Measurements from ENCODE around the gene NTN1. TPM values are rescaled to one million over a fixed set of nuclear protein-coding genes. Genes with fewer than 3 reads are reported as not detected.

Gene NTN1
- total and polyA plus RNA-seq, 7 donors: 0.38 to 2.1 (median 0.85) TPM

- no peaks in the 10 kb centered on the region for H3K36me3 ChIP-seq (ENCODE audit: insufficient read depth in 1 of 2, low read depth in 1 of 2)
- H3K4me1 ChIP-seq: no peaks in the 10 kb centered on the region
- H3K4me3 ChIP-seq: no peak overlapping the region
- WGBS, 3 donors: 34 to 61% (median 35%) methylated on average over 4 of the region's 4 CpGs
- TF ChIP-seq CTCF (IDR thresholded peaks at IDR 0.05): no peak
- peaks cover 3% of the 10 kb centered on the region for H3K9me3 ChIP-seq
- no peak overlapping the region for H3K27ac ChIP-seq
- H3K27me3 ChIP-seq (ENCODE audit: insufficient read depth in 3 of 3, low read length in 2 of 3): peaks cover 0 to 3% (median 0%) of the 10 kb centered on the region in 3 donors
- ATAC-seq: no peak
- no peak for DNase-seq
- intact Hi-C loops (cut with DNase I): no loop called here
Measured at GRCh38 chr17:9170336-9170735, 149.0 kb downstream of the NTN1 start.

- WGBS, 3 donors: 26 to 53% (median 35%) methylated on average over 6 of the region's 6 CpGs
- ATAC-seq: no peak
- no peak overlapping the region for H3K27ac ChIP-seq
Measured at GRCh38 chr17:9170853-9171252, 149.5 kb downstream of the NTN1 start.

DNA sequence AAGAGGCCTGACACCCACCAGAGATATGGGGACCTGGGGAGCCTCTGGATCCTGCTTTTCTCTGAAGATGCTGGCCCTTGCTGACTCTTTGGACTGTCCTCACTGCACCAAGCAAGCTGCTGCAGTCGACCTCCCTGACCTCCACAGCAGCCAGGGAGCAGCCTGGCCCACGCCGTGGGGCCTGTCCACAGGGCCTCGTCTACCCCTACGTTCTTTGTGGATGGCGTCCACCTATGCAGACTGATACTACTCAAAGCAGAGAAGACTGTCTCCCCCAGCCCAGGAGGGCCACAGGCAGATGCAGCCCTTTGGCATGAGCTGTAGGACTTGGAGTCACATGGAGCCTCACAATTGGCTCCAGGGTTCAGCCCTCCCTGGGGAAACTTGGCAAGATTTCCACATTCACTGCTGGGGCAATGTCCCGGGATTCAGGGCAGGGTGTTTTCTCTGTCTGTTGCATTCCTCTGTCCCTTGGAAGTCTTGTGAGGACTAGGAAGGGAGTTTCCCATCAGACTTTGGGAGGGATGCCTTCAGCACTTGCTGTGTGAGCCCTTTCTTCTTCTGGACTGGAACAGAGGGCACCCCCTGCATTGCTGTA is 152.2 kb downstream of the NTN1 start:
- Histone ChIP-seq H3K36me3 (ENCODE audit: insufficient read depth in 1 of 2, low read depth in 1 of 2) (no peaks in the 10 kb centered on the region), H3K4me3 (no peak overlapping the region), H3K4me1 (no peaks in the 10 kb centered on the region), H3K27me3 (ENCODE audit: insufficient read depth in 3 of 3, low read length in 2 of 3) (peaks cover 0 to under 1% (median 0%) of the 10 kb centered on the region in 3 donors), H3K27ac (no peak overlapping the region), H3K9me3 (peaks cover 3% of the 10 kb centered on the region)
- ATAC-seq: no peak
- 34 to 60% (median 45%) methylated on average over 7 of the region's 7 CpGs for WGBS, 3 donors
- no peak for TF ChIP-seq CTCF (IDR thresholded peaks at IDR 0.05)
- intact Hi-C loops (cut with DNase I): no loop called here
- DNase-seq: no peak

More at GRCh38 chr17:9170853-9171252, 149.5 kb downstream of the NTN1 start:
- peaks cover 3% of the 10 kb centered on the region for H3K9me3 ChIP-seq
- H3K36me3 ChIP-seq (ENCODE audit: insufficient read depth in 1 of 2, low read depth in 1 of 2): no peaks in the 10 kb centered on the region
- no peak for TF ChIP-seq CTCF (IDR thresholded peaks at IDR 0.05)
- H3K4me3 ChIP-seq: no peak overlapping the region
- DNase-seq: no peak
- intact Hi-C loops (cut with DNase I): no loop called here
- peaks cover 0 to 3% (median 0%) of the 10 kb centered on the region in 3 donors for H3K27me3 ChIP-seq (ENCODE audit: insufficient read depth in 3 of 3, low read length in 2 of 3)
- no peaks in the 10 kb centered on the region for H3K4me1 ChIP-seq

- H3K27ac ChIP-seq: no peak overlapping the region
- ATAC-seq (no peak), DNase-seq (no peak)
- intact Hi-C loops (cut with DNase I): no loop called here
- no peaks in the 10 kb centered on the region for H3K36me3 ChIP-seq (ENCODE audit: insufficient read depth in 1 of 2, low read depth in 1 of 2)
- TF ChIP-seq CTCF (IDR thresholded peaks at IDR 0.05): no peak
- H3K4me1 ChIP-seq: no peaks in the 10 kb centered on the region
- H3K4me3 ChIP-seq: no peak overlapping the region
- peaks cover 3% of the 10 kb centered on the region for H3K9me3 ChIP-seq
- 88 to 93% (median 91%) methylated on average over 3 of the region's 3 CpGs for WGBS, 3 donors
- peaks cover 0 to 4% (median 0%) of the 10 kb centered on the region in 3 donors for H3K27me3 ChIP-seq (ENCODE audit: insufficient read depth in 3 of 3, low read length in 2 of 3)
Measured at GRCh38 chr17:9174312-9174711, 153.0 kb downstream of the NTN1 start.
